ENCODE measurements around the gene EGFL7. TPM values are rescaled to one million over a fixed set of nuclear protein-coding genes. Genes with fewer than 3 reads are reported as not detected.

EGFL7 gene
- total RNA-seq, 2 experiments from 2014 or later = 1.9 TPM

GRCh38 chr9:136651860-136652259 lies 10.9 kb upstream of the EGFL7 start:
- ChIA-PET CTCF (no interaction called here), POLR2A (no interaction called here)
- H3K9me3 Mint-ChIP-seq (ENCODE audit: insufficient read depth) = no peaks in the 10 kb centered on the region
- no peaks in the 10 kb centered on the region for H3K36me3 Mint-ChIP-seq (ENCODE audit: low read depth)
- no peak overlapping the region for H3K27ac Mint-ChIP-seq
- ATAC-seq (no peak), DNase-seq (no peak)
- H3K27me3 Mint-ChIP-seq (ENCODE audit: low read depth) = peaks cover 21% of the 10 kb centered on the region
- peaks cover 7% of the 10 kb centered on the region for H3K4me1 Mint-ChIP-seq (ENCODE audit: low read depth)
- H3K4me3 Mint-ChIP-seq = no peak overlapping the region

- ChIA-PET CTCF (no interaction called here), POLR2A (no interaction called here)
- DNase-seq (no peak), ATAC-seq (no peak)
- Mint-ChIP-seq H3K27ac (no peak overlapping the region), H3K4me3 (no peak overlapping the region), H3K4me1 (ENCODE audit: low read depth) (peaks cover 18% of the 10 kb centered on the region), H3K27me3 (ENCODE audit: low read depth) (peaks cover 35% of the 10 kb centered on the region), H3K36me3 (ENCODE audit: low read depth) (no peaks in the 10 kb centered on the region), H3K9me3 (ENCODE audit: insufficient read depth) (no peaks in the 10 kb centered on the region)
Measured at GRCh38 chr9:136653323-136654079, 9.2 kb upstream of the EGFL7 start.

- H3K9me3 Mint-ChIP-seq (ENCODE audit: insufficient read depth) = no peaks in the 10 kb centered on the region
- peaks cover 30% of the 10 kb centered on the region for H3K27me3 Mint-ChIP-seq (ENCODE audit: low read depth)
- ATAC-seq = no peak
- H3K36me3 Mint-ChIP-seq (ENCODE audit: low read depth) = no peaks in the 10 kb centered on the region
- DNase-seq = no peak
- no peak overlapping the region for H3K27ac Mint-ChIP-seq
- H3K4me1 Mint-ChIP-seq (ENCODE audit: low read depth) = peaks cover 23% of the 10 kb centered on the region
- POLR2A ChIA-PET = no interaction called here
- CTCF ChIA-PET = no interaction called here
- H3K4me3 Mint-ChIP-seq = no peak overlapping the region
Measured at GRCh38 chr9:136654820-136655535, 7.7 kb upstream of the EGFL7 start.

GRCh38 chr9:136655536-136656182 lies 7.1 kb upstream of the EGFL7 start:
- ATAC-seq (no peak), DNase-seq (no peak)
- POLR2A ChIA-PET = no interaction called here
- Mint-ChIP-seq H3K36me3 (ENCODE audit: low read depth) (no peaks in the 10 kb centered on the region), H3K4me3 (no peak overlapping the region), H3K27ac (no peak overlapping the region), H3K4me1 (ENCODE audit: low read depth) (peaks cover 23% of the 10 kb centered on the region), H3K27me3 (ENCODE audit: low read depth) (peaks cover 28% of the 10 kb centered on the region), H3K9me3 (ENCODE audit: insufficient read depth) (no peaks in the 10 kb centered on the region)
- CTCF ChIA-PET = interaction anchor here (1.6 kb wide), 1 partner anchor 171 kb away, joined by 5 read pairs; no protein-coding TSS in a partner anchor

GRCh38 chr9:136656183-136656738 lies 6.5 kb upstream of the EGFL7 start:
- peaks cover 23% of the 10 kb centered on the region for H3K4me1 Mint-ChIP-seq (ENCODE audit: low read depth)
- ChIA-PET CTCF (interaction anchor here (1.6 kb wide), 1 partner anchor 171 kb away, joined by 5 read pairs; no protein-coding TSS in a partner anchor), POLR2A (no interaction called here)
- peaks cover 26% of the 10 kb centered on the region for H3K27me3 Mint-ChIP-seq (ENCODE audit: low read depth)
- DNase-seq (no peak), ATAC-seq (no peak)
- H3K4me3 Mint-ChIP-seq = no peak overlapping the region
- no peaks in the 10 kb centered on the region for H3K36me3 Mint-ChIP-seq (ENCODE audit: low read depth)
- no peaks in the 10 kb centered on the region for H3K9me3 Mint-ChIP-seq (ENCODE audit: insufficient read depth)
- H3K27ac Mint-ChIP-seq = no peak overlapping the region

- H3K27me3 Mint-ChIP-seq (ENCODE audit: low read depth) = peaks cover 26% of the 10 kb centered on the region
- POLR2A ChIA-PET = no interaction called here
- DNase-seq = no peak
Measured at GRCh38 chr9:136656795-136657611, 5.7 kb upstream of the EGFL7 start.

GRCh38 chr9:136657974-136658848 lies 4.5 kb upstream of the EGFL7 start:
- Mint-ChIP-seq H3K9me3 (ENCODE audit: insufficient read depth) (no peaks in the 10 kb centered on the region), H3K4me3 (peak overlapping the region; percentile 15), H3K27me3 (ENCODE audit: low read depth) (peaks cover 22% of the 10 kb centered on the region), H3K36me3 (ENCODE audit: low read depth) (no peaks in the 10 kb centered on the region), H3K4me1 (ENCODE audit: low read depth) (peaks cover 23% of the 10 kb centered on the region), H3K27ac (peak overlapping the region; percentile 61)
- CTCF ChIA-PET = no interaction called here
- POLR2A ChIA-PET = no interaction called here
- DNase-seq (no peak), ATAC-seq (no peak)

More at GRCh38 chr9:136656795-136657611, 5.7 kb upstream of the EGFL7 start:
- CTCF ChIA-PET = interaction anchor here (1.6 kb wide), 1 partner anchor 172 kb away, joined by 5 read pairs; no protein-coding TSS in a partner anchor
- H3K36me3 Mint-ChIP-seq (ENCODE audit: low read depth) = no peaks in the 10 kb centered on the region
- H3K9me3 Mint-ChIP-seq (ENCODE audit: insufficient read depth) = no peaks in the 10 kb centered on the region
- ATAC-seq = no peak
- no peak overlapping the region for H3K27ac Mint-ChIP-seq
- no peak overlapping the region for H3K4me3 Mint-ChIP-seq
- H3K4me1 Mint-ChIP-seq (ENCODE audit: low read depth) = peaks cover 23% of the 10 kb centered on the region

- Mint-ChIP-seq H3K27me3 (ENCODE audit: low read depth) (peaks cover 22% of the 10 kb centered on the region), H3K27ac (peak overlapping the region; percentile 61), H3K4me3 (peak overlapping the region; percentile 15), H3K9me3 (ENCODE audit: insufficient read depth) (no peaks in the 10 kb centered on the region), H3K36me3 (ENCODE audit: low read depth) (no peaks in the 10 kb centered on the region), H3K4me1 (ENCODE audit: low read depth) (peaks cover 23% of the 10 kb centered on the region)
- peak; percentile 66 for ATAC-seq
- POLR2A ChIA-PET = no interaction called here
- DNase-seq = peak; percentile 67
- CTCF ChIA-PET = no interaction called here
Measured at GRCh38 chr9:136658849-136659535, 3.7 kb upstream of the EGFL7 start.

- Mint-ChIP-seq H3K27me3 (ENCODE audit: low read depth) (peaks cover 23% of the 10 kb centered on the region), H3K9me3 (ENCODE audit: insufficient read depth) (no peaks in the 10 kb centered on the region), H3K4me1 (ENCODE audit: low read depth) (peaks cover 27% of the 10 kb centered on the region), H3K4me3 (no peak overlapping the region), H3K36me3 (ENCODE audit: low read depth) (no peaks in the 10 kb centered on the region), H3K27ac (no peak overlapping the region)
- no peak for ATAC-seq
- ChIA-PET CTCF (no interaction called here), POLR2A (no interaction called here)
- no peak for DNase-seq
Measured at GRCh38 chr9:136659861-136660784, 2.6 kb upstream of the EGFL7 start.

All from activated CD8-positive, alpha-beta T cell treated with anti-CD3 and anti-CD28 coated beads, Interleukin-2, amount 10 ng/mL, durations not matched to agents 7 days and 5 days (primary cell).